ENCODE data around the gene RIIAD1. TPM values are rescaled to one million over a fixed set of nuclear protein-coding genes. Genes with fewer than 3 reads are reported as not detected.

Gene RIIAD1
- total RNA-seq, 2 donors from 2014 or later, result not detected

- Mint-ChIP-seq H3K9me3 (no peaks in the 10 kb centered on the region), H3K4me1 (peaks cover 13% of the 10 kb centered on the region), H3K27me3 (ENCODE audit: insufficient read depth) (peaks cover 4% of the 10 kb centered on the region), H3K27ac (no peak overlapping the region), H3K36me3 (ENCODE audit: low read depth) (no peaks in the 10 kb centered on the region), H3K4me3 (no peak overlapping the region)
- TF ChIP-seq CTCF (conservative IDR thresholded peaks at IDR 0.05), result no peak
- H3K36me3 ChIP-seq (ENCODE audit: control insufficient read depth, insufficient read depth, low read length), result no peaks in the 10 kb centered on the region
- no peaks in the 10 kb centered on the region for H3K27me3 ChIP-seq (ENCODE audit: control insufficient read depth, insufficient read depth, low read length, poor library complexity, severe bottlenecking)
- no peak for DNase-seq
- no peak overlapping the region for H3K27ac ChIP-seq (ENCODE audit: low read depth, low read length)
- H3K4me1 ChIP-seq (ENCODE audit: control insufficient read depth, insufficient read depth, low read length), result no peaks in the 10 kb centered on the region
- H3K4me3 ChIP-seq (ENCODE audit: low read length), result no peak overlapping the region
- no peaks in the 10 kb centered on the region for H3K9me3 ChIP-seq (ENCODE audit: control insufficient read depth, low read length)
- WGBS, 2 experiments (ENCODE audit: insufficient coverage in 1 of 2, insufficient read length in 1 of 2), result 77 to 81% methylated on average over 4 to 10 of the region's 10 CpGs
- H3K9ac ChIP-seq (ENCODE audit: extremely low read depth, low read length, poor library complexity, severe bottlenecking), result no peak overlapping the region
Observed at GRCh38 chr1:151711951-151712350, 9.4 kb upstream of the RIIAD1 start.

GRCh38 chr1:151713044-151713443, 8.3 kb upstream of the RIIAD1 start:
- Mint-ChIP-seq H3K36me3 (ENCODE audit: low read depth) (no peaks in the 10 kb centered on the region), H3K27me3 (ENCODE audit: insufficient read depth) (peaks cover 15% of the 10 kb centered on the region), H3K4me1 (peaks cover 16% of the 10 kb centered on the region), H3K27ac (no peak overlapping the region), H3K9me3 (no peaks in the 10 kb centered on the region), H3K4me3 (no peak overlapping the region)
- no peaks in the 10 kb centered on the region for H3K36me3 ChIP-seq (ENCODE audit: control insufficient read depth, insufficient read depth, low read length)
- no peaks in the 10 kb centered on the region for H3K9me3 ChIP-seq (ENCODE audit: control insufficient read depth, low read length)
- no peak for TF ChIP-seq CTCF (conservative IDR thresholded peaks at IDR 0.05)
- no peak overlapping the region for H3K4me3 ChIP-seq (ENCODE audit: low read length)
- no peak overlapping the region for H3K27ac ChIP-seq (ENCODE audit: low read depth, low read length)
- no peak for DNase-seq
- H3K27me3 ChIP-seq (ENCODE audit: control insufficient read depth, insufficient read depth, low read length, poor library complexity, severe bottlenecking), result peaks cover 10% of the 10 kb centered on the region
- no peak overlapping the region for H3K9ac ChIP-seq (ENCODE audit: extremely low read depth, low read length, poor library complexity, severe bottlenecking)
- no peaks in the 10 kb centered on the region for H3K4me1 ChIP-seq (ENCODE audit: control insufficient read depth, insufficient read depth, low read length)
- WGBS, 2 experiments (ENCODE audit: insufficient coverage in 1 of 2, insufficient read length in 1 of 2), result 85% methylated on average over 2 of the region's 2 CpGs; no CpG with 5 or more reads in 1 of the 2 experiments

- H3K4me1 Mint-ChIP-seq, result peaks cover 16% of the 10 kb centered on the region
- no peak overlapping the region for H3K9ac ChIP-seq (ENCODE audit: extremely low read depth, low read length, poor library complexity, severe bottlenecking)
- no peak for TF ChIP-seq CTCF (conservative IDR thresholded peaks at IDR 0.05)
- peaks cover 19% of the 10 kb centered on the region for H3K27me3 ChIP-seq (ENCODE audit: control insufficient read depth, insufficient read depth, low read length, poor library complexity, severe bottlenecking)
- H3K9me3 Mint-ChIP-seq, result no peaks in the 10 kb centered on the region
- H3K36me3 Mint-ChIP-seq (ENCODE audit: low read depth), result no peaks in the 10 kb centered on the region
- H3K9me3 ChIP-seq (ENCODE audit: control insufficient read depth, low read length), result no peaks in the 10 kb centered on the region
- peaks cover 23% of the 10 kb centered on the region for H3K27me3 Mint-ChIP-seq (ENCODE audit: insufficient read depth)
- no peak overlapping the region for H3K4me3 ChIP-seq (ENCODE audit: low read length)
- H3K27ac Mint-ChIP-seq, result no peak overlapping the region
- no peak for DNase-seq
- WGBS, 2 experiments (ENCODE audit: insufficient coverage in 1 of 2, insufficient read length in 1 of 2), result 85 to 93% methylated on average over 2 of the region's 2 CpGs
- H3K27ac ChIP-seq (ENCODE audit: low read depth, low read length), result no peak overlapping the region
- no peaks in the 10 kb centered on the region for H3K36me3 ChIP-seq (ENCODE audit: control insufficient read depth, insufficient read depth, low read length)
- H3K4me3 Mint-ChIP-seq, result no peak overlapping the region
- no peaks in the 10 kb centered on the region for H3K4me1 ChIP-seq (ENCODE audit: control insufficient read depth, insufficient read depth, low read length)
Observed at GRCh38 chr1:151713874-151714273, 7.4 kb upstream of the RIIAD1 start.
